ENCODE data around the gene LCN6.

GRCh38 chr9:136793086-136793946, 45.0 kb upstream of the LCN6 start:
- TF ChIP-seq CTCF (conservative IDR thresholded peaks at IDR 0.05; ENCODE audit: low read length) (no peak), EZH2phosphoT487 (IDR thresholded peaks at IDR 0.05; ENCODE audit: borderline replicate concordance) (no peak)

Measured in Loucy (cell line).